Measurements from ENCODE around the gene IRGC. TPM values are rescaled to one million over a fixed set of nuclear protein-coding genes. Genes with fewer than 3 reads are reported as not detected.

Gene IRGC
- total RNA-seq, 2 experiments from 2014 or later: not detected

GRCh38 chr19:43769256-43769655 lies 53.4 kb downstream of the IRGC start:
- H3K4me1 Mint-ChIP-seq: peaks cover 36% of the 10 kb centered on the region
- no peak for DNase-seq
- H3K36me3 Mint-ChIP-seq: peaks cover 47% of the 10 kb centered on the region
- no peak for ATAC-seq
- CTCF ChIA-PET: interaction anchor here (0.7 to 8.0 kb wide), 6 partner anchors 9 to 55 kb away, joined by 3 to 145 read pairs (median 38); partner anchors contain the start of genes KCNN4 and SMG9
- no peak overlapping the region for H3K4me3 Mint-ChIP-seq
- no peak overlapping the region for H3K27ac Mint-ChIP-seq
- no peaks in the 10 kb centered on the region for H3K27me3 Mint-ChIP-seq
- no peaks in the 10 kb centered on the region for H3K9me3 Mint-ChIP-seq (ENCODE audit: low read depth)

Other genes with a start within 250 kb of the IRGC start
- gene PHLDB3, start 211.3 kb upstream of the IRGC start, total RNA-seq: 10 to 100 TPM; 11.0 to 11.2 TPM
- gene ETHE1, start 188.9 kb upstream of the IRGC start, total RNA-seq: 10 to 100 TPM; 52.6 to 55.8 TPM
- gene ZNF575, start 182.9 kb upstream of the IRGC start, total RNA-seq: 1 to 10 TPM; 2.9 to 3.7 TPM
- 10 to 100 TPM; 47.7 to 50.6 TPM for gene XRCC1, start 140.5 kb upstream of the IRGC start, total RNA-seq
- 10 to 100 TPM; 16.8 to 19.7 TPM for gene PINLYP, start 140.3 kb upstream of the IRGC start, total RNA-seq
- 10 to 100 TPM; 12.9 to 23.0 TPM for gene IRGQ, start 119.9 kb upstream of the IRGC start, total RNA-seq
- gene ZNF576, start 119.5 kb upstream of the IRGC start, total RNA-seq: 10 to 100 TPM; 18.6 to 21.3 TPM
- under 1 TPM; 0.37 to 0.79 TPM for gene SRRM5, start 104.0 kb upstream of the IRGC start, total RNA-seq
- gene ZNF428, start 96.4 kb upstream of the IRGC start, total RNA-seq: 10 to 100 TPM; 23.0 to 23.2 TPM
- gene CADM4, start 76.2 kb upstream of the IRGC start, total RNA-seq: under 1 TPM; 0.09 to 0.12 TPM
- gene PLAUR, start 45.9 kb upstream of the IRGC start, total RNA-seq: 10 to 100 TPM; 10.3 to 10.4 TPM
- 10 to 100 TPM; 62.3 to 74.7 TPM for gene SMG9, start 38.9 kb downstream of the IRGC start, total RNA-seq
- 10 to 100 TPM; 43.9 to 53.0 TPM for gene KCNN4, start 64.9 kb downstream of the IRGC start, total RNA-seq
- gene LYPD5, start 86.4 kb downstream of the IRGC start, total RNA-seq: under 1 TPM; 0.40 to 0.58 TPM
- gene ZNF283, start 111.2 kb downstream of the IRGC start, total RNA-seq: 1 to 10 TPM; 5.2 to 6.5 TPM
- 1 to 10 TPM in 1 of 2 experiments, under 1 TPM in 1; 0.89 to 1.7 TPM for gene ZNF404, start 167.9 kb downstream of the IRGC start, total RNA-seq
- 10 to 100 TPM; 17.1 to 17.9 TPM for gene ZNF45, start 219.2 kb downstream of the IRGC start, total RNA-seq
- 1 to 10 TPM; 2.1 to 2.5 TPM for gene ZNF221, start 235.2 kb downstream of the IRGC start, total RNA-seq

Measured in activated CD8-positive, alpha-beta memory T cell treated with anti-CD3 and anti-CD28 coated beads, Interleukin-2, amount 10 ng/mL, durations not matched to agents 7 days and 5 days (primary cell).